DMS53 (cell line): ENCODE data around the gene RGS9.
"Not testable (repeated sequence)": the region's sequence is repeated elsewhere in the genome, so short reads cannot be mapped to it uniquely, and the experiment has no call there.

Experiments
- DNase-seq: peaks from one replicate; lab custom pipeline; 2025; lab: John Stamatoyannopoulos, UW

Gene RGS9

GRCh38 chr17:65115839-65116238, 21.3 kb upstream of the RGS9 start:
- no peak for DNase-seq

DNA sequence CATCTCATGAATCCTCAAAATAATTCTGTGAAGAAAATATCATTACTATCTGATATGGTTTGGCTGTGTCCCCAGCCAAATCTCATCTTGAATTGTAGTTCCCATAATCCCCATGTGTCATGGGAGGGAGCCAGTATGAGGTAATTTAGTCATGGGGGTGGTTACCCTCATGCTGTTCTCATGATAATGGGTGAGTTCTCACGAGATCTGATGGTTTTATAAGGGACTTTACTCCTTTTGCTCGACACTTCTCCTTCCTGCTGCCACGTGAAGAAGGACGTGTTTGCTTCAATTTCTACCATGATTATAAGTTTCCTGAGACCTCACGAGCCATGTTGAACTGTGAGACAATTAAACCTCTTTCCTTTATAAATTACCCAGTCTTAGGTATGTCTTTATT, 20.7 kb upstream of the RGS9 start:
- DNase-seq, result not testable (repeated sequence)

- no peak for DNase-seq
Observed at GRCh38 chr17:65117384-65118035, 19.7 kb upstream of the RGS9 start.

DNA sequence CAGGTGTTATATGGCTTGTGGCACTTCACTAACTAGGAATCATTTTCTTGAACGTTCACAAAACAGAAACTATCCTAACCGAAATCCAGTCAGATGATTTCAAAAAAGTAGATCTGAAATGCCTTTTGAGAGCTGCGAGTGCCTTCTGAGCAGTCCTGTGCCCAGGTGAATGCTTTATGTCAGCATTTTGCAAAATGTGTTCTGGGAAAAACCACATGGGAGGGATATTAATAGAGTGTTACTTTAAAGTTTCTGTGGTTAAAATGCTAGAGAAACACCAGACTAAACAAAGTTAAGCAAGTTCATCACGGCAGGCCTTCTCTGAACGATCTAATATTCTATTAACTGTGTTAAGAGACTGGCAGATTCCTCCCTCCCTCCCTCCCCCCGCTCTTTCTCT, 15.8 kb upstream of the RGS9 start:
- DNase-seq, result no peak

DNA sequence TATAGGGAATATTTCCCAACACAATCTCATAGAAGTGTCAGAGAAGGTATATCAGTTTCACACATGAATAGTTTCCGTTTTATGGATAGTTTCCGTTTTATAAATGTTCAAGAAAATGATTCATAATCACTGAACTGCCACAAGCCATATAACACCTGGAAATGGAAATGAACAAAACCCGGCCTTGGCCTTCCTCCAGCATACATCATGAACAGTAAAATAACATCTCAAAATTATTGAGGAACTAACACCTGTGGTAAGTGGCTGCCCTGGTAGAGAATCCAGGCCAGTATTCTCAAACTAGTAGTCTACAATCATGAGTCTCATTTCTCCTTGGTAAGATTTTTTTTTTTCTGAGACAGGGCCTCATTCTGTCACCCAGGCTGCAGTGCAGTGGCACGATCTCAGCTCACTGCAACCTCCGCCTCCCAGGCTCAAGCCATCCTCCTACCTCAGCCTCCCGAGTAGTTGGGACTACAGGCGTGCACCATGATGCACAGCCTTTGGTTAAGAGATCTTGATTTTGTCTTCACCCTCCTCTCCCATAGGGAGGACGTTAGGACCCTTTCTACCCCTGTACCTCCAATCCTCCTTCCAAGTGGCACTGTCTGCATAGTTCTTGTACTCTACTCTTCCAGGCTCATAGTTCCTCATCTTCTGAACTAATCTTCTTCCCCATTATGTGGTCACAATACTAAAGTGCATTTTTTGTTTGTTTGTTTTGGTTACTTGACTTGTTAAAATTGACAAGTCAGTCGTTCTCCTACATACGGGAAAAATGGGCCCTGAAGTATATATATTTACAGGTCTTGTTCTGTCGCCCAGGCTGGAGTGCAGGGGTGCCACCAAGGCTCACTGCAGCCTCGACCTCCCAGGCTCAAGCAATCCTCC, 15.0 kb upstream of the RGS9 start:
- DNase-seq, result no peak

DNA sequence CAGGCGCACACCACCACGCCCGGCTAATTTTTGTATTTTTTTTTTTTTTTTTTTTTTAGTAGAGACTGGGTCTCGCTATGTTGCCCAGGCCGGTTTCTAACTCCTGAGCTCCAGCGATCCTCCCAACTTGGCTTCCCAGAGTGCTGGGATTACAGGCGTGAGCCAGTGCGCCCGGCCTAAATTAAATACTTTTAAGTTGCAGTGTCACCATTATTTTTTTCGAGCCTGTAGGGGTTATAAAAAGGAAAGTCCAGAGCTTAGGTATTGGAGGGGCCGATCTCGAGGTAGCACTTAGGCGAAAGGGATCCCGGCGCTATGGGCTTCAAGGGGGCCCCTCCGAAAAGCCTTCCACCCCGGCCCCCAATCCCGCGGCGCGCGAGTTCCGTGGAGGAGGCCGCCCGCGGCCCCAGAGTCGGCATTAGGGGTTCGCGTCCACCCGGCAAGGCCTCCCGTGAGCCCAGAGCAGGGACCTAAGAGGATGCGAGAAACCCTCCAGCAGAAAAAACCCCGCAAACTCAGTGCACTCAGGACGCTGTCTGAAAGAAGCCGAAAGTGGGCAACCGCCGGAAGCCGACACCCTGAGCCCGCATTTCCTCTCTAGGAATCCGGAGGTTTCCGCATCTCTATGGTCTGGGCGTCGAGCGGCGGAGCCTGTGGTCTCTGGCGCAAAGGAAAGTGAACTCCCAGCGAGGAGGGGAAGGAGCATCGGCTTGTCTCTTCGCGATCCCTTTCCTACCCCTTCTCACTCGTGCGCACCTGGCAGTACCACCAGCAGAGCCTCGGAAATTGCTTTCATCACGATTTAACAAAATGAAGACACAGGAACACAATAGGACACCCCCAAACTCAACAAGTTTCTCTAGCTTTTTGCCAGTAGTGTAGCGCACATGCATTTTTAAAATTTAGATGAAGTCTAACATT, 14.1 kb upstream of the RGS9 start:
- peak; percentile 94 for DNase-seq

DNA sequence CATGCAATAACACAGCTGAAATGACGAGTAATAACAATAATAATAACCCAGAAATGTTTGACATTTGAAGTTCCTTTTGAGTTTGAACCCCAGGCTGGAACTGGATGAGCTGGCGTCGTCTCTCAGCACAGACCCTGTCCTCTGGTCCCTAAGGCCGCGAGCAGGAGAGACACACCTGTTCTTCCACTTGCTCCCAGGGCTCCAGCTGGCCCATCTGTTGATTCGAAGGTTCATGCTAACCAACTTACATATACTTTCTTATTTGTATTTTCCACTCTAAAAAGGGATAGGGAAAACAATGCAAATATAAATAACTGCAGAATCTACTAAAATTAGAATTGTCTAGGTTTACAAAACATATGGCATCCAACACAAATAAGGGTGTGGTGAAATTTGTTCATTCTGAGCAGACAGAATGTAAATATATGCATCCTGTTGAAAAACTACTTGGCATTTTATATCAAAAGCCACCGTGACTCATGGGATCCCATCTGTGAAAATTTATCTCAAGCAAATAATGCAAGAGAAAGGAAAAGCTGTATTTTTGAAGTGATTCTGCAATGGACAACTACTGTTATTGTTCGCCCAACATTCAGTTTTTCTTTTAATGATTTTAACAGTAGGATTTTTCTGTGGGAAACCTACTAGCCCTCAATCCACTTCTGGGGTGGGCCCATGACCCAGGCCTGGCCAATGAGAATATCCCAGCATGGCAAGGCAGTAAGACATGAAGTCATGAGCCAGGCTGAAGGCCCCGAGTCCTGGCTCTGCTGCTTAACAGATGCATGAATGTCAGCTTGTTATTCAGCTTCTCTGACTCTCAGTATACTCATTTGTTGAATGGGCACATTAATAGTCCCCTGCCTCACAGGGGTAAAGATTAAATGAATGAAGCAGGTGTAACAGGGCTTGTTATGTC, 13.2 kb upstream of the RGS9 start:
- peak; percentile 69 for DNase-seq

GRCh38 chr17:65130832-65131231, 6.3 kb upstream of the RGS9 start:
- no peak for DNase-seq

- DNase-seq, result no peak
Observed at GRCh38 chr17:65131240-65131639, 5.9 kb upstream of the RGS9 start.

DNA sequence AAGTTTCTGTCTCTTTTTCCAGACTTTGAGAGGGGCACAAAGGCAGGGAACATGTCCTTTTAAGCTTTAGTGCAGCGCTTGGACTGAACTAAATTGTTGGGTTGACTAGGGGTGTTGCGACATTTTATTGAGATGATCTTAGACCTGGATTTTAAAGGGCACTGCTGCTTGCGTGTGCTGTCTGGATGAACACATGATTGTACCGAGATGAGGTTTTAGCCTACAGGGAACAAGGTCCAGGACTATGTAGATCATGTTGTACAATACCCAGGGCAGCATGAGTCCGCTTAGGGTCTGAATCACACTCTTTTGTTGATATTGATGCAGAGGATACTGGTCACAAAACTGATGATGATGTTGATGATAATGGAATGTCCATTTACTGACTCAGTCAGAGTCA, 5.2 kb upstream of the RGS9 start:
- DNase-seq, result no peak

DNA sequence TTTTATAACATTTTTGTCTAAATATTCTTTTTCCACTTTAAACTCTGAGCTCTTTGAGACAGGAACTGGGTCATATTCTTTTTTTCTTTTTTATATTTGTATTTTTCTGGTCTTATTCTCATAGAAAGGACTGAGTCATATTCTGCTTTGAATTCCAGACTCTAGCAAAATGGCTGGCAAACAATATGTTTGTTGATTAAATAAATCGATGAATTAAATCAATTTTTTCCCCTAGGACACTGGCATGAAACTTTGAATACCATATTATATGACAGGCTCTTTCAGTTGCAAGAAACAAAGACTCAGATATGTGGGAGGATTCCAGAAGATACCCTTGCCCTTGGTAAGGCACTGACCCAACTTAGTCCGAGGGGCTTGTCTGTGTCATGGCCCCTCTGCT, 3.1 kb upstream of the RGS9 start:
- DNase-seq, result no peak

- DNase-seq, result no peak
Observed at GRCh38 chr17:65139101-65139764, 2.1 kb downstream of the RGS9 start.

DNA sequence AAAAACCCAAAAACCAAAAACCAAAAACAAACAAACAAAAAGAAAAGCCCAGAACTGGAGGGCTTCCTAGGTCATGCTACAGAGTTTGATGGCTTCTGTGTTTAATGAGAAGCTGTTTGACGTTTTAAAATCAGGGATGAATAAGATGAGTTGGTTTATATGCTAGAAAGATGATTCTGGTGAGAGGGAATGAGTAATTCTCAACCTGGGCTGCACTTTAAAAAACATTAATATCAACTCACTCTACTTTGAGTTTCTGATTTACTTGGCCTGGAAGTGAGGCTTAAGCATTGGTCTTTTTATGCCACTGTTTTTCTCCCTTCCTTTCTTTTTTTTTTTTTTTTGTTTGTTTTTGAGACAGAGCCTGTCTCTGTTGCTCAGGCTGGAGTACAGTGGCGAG, 5.1 kb downstream of the RGS9 start:
- no peak for DNase-seq

GRCh38 chr17:65143889-65144604, 6.9 kb downstream of the RGS9 start:
- DNase-seq, result no peak

GRCh38 chr17:65145743-65146142, 8.6 kb downstream of the RGS9 start:
- no peak for DNase-seq

GRCh38 chr17:65147955-65148354, 10.8 kb downstream of the RGS9 start:
- DNase-seq, result no peak

- peak; percentile 68 for DNase-seq
Observed at GRCh38 chr17:65154770-65155589, 17.8 kb downstream of the RGS9 start.

- peak; percentile 68 for DNase-seq
Observed at GRCh38 chr17:65155622-65156021, 18.5 kb downstream of the RGS9 start.

DNA sequence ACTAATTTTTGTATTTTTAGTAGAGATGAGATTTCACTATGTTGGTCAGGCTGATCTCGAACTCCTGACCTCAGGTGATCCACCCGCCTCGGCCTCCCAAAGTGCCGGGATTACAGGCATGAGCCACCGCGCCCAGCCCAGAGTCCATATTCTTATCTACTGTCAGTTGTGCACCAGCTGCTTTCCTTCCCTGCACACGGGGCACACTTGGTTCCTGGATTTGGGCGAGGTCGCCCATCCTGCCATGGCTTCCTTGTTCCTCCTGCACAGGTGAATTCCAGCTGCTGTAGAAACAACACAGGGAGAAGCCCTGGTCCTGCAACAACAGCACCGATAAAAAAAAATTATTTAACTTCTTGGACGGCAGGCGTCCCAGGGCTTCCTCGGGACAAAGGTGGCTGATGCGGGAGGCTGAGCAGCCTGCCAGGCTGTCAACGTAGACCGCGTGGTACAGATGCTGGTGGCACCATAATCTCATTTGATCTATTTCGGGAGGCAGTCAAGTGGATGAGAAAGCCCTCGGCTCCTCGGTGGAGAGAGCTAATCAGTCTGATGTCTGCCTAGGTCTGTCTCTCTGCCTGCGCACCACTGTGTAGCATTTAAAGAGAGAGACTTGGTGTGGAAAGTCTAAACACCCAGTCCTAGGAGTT, 19.1 kb downstream of the RGS9 start:
- no peak for DNase-seq
